A549 (cell line): ENCODE results near the gene SCARB1. TPM values are rescaled to one million over a fixed set of nuclear protein-coding genes. Genes with fewer than 3 reads are reported as not detected.

ENCODE experiments used
- ATAC-seq, 2 experiments: fragments of 200-7000 bp in 1 of 2; fragments of >200 bp in 1 of 2; cut with Nextera tagmentation in 1 of 2; cut with Tn5 transposase in 1 of 2; 3 replicates each; pipeline versions ENCODE4 v1.8.0 to v1.9.1; 2018 to 2020; ENCODE audit warnings: mild to moderate bottlenecking in 1 of 2, moderate library complexity in 1 of 2
- CTCF ChIA-PET: fragments of 300-600 bp; sonication (Branson Sonifier 250); formaldehyde crosslinking; extraction: SDS; loops from one replicate; lab custom pipeline; 2021; ENCODE audit warnings: antibody characterized with exemption, inconsistent platforms; lab: Yijun Ruan, JAX
- POLR2A ChIA-PET: fragments of 350-600 bp; formaldehyde crosslinking; extraction: SDS; loops from one replicate; lab custom pipeline; 2021; ENCODE audit warnings: antibody characterized with exemption, inconsistent platforms; lab: Yijun Ruan, JAX
- DNase-seq, 2 experiments: peaks; one replicate each; pipeline versions ENCODE4 v3.0.0 to v3.0.0-alpha.2; 2011 to 2016; ENCODE audit warnings: low read depth in 1 of 2, low spot score in 1 of 2
- FAIRE-seq: peaks from 2 replicates; lab custom pipeline; 2011; peaks lifted over from hg19 to GRCh38; lab: Jason Lieb, UNC
- H3K27ac ChIP-seq, 2 experiments: fragments of >200 bp; sonication (Bioruptor Twin); formaldehyde crosslinking; 3 replicates each; pipeline ENCODE4 v1.5.1; 2016 to 2017
- H3K4me1 ChIP-seq: fragments of >200 bp; sonication (Bioruptor Twin); formaldehyde crosslinking; 3 replicates; pipeline ENCODE4 v1.6.1; 2016
- H3K4me2 ChIP-seq: fragments of >200 bp; sonication (Bioruptor Twin); formaldehyde crosslinking; 3 replicates; pipeline ENCODE4 v1.6.1; 2016
- H3K4me3 ChIP-seq: fragments of >200 bp; sonication (Bioruptor Twin); formaldehyde crosslinking; 3 replicates; pipeline ENCODE4 v1.5.1; 2016
- H3K9me3 ChIP-seq: fragments of >200 bp; sonication (Bioruptor Twin); formaldehyde crosslinking; 3 replicates; pipeline ENCODE4 v1.6.1; 2016
- CBX8 ChIP-seq: fragments of 200-600 bp; sonication (generic); IDR thresholded peaks from 2 replicates; pipeline ENCODE4 v1.6.1; 2016
- CHD4 ChIP-seq: fragments of 200-600 bp; sonication (generic); IDR thresholded peaks from 2 replicates; pipeline ENCODE4 v1.6.1; 2016; ENCODE audit warnings: antibody characterized with exemption, mild to moderate bottlenecking, borderline replicate concordance
- EHMT2 ChIP-seq: fragments of 200-600 bp; sonication (generic); IDR thresholded peaks from 2 replicates; pipeline ENCODE4 v1.6.1; 2016; ENCODE audit warnings: antibody characterized with exemption, low read depth, mild to moderate bottlenecking, moderate library complexity
- FOSB ChIP-seq: fragments of 250-450 bp; sonication (Bioruptor Pico); IDR thresholded peaks from 2 replicates; pipeline ENCODE4 v1.5.0; 2020; ENCODE audit warnings: mild to moderate bottlenecking, moderate library complexity
- FOXS1 ChIP-seq: fragments of 250-450 bp; sonication (Bioruptor Pico); IDR thresholded peaks from 2 replicates; pipeline ENCODE4 v1.5.0; 2020; ENCODE audit warnings: mild to moderate bottlenecking, moderate library complexity
- GATA3 ChIP-seq: IDR thresholded peaks from 2 replicates; pipeline ENCODE4 v1.6.1; 2012; ENCODE audit warnings: borderline replicate concordance
- HDAC2 ChIP-seq: fragments of 200-600 bp; sonication (generic); IDR thresholded peaks from 2 replicates; pipeline ENCODE4 v1.6.1; 2016
- HEYL ChIP-seq: fragments of 250-450 bp; sonication (Bioruptor Pico); IDR thresholded peaks from 2 replicates; pipeline ENCODE4 v1.8.0; 2021; ENCODE audit warnings: mild to moderate bottlenecking, moderate library complexity
- HOXA7 ChIP-seq: fragments of 250-450 bp; sonication (Bioruptor Pico); IDR thresholded peaks from 2 replicates; pipeline ENCODE4 v1.5.0; 2020; ENCODE audit warnings: mild to moderate bottlenecking, moderate library complexity
- HOXB5 ChIP-seq: fragments of 250-450 bp; sonication (Bioruptor Pico); IDR thresholded peaks from 2 replicates; pipeline ENCODE4 v1.5.0; 2020; ENCODE audit warnings: mild to moderate bottlenecking, moderate library complexity
- KDM1A ChIP-seq: fragments of 200-600 bp; sonication (generic); IDR thresholded peaks from 2 replicates; pipeline ENCODE4 v1.6.1; 2016; ENCODE audit warnings: low read depth, mild to moderate bottlenecking
- RAD21 ChIP-seq, 2 experiments: fragments of >200 bp in 1 of 2; sonication (Bioruptor Twin) in 1 of 2; formaldehyde crosslinking in 1 of 2; IDR thresholded peaks in 1 of 2; conservative IDR thresholded peaks in 1 of 2; 2 replicates in 1 of 2; 3 replicates in 1 of 2; pipeline ENCODE4 v1.6.1; 2012 to 2018; ENCODE audit warnings: inconsistent platforms in 1 of 2
- ZC3H11A ChIP-seq: fragments of 450-650 bp; IDR thresholded peaks from 2 replicates; pipeline ENCODE4 v1.6.1; 2014; ENCODE audit warnings: antibody characterized with exemption, mild to moderate bottlenecking
- ZSCAN20 ChIP-seq: fragments of 250-450 bp; sonication (Bioruptor Pico); IDR thresholded peaks from 2 replicates; pipeline ENCODE4 v1.8.0; 2022; ENCODE audit warnings: mild to moderate bottlenecking, moderate library complexity
- whole genome bisulfite sequencing: methylation state at CpG from one replicate; pipeline ENCODE4 v1.1.6; 2017; ENCODE audit errors: missing lambda C conversion rate; 5-methylcytosine and 5-hydroxymethylcytosine counted together
- polyA plus RNA-seq, 4 experiments: library from polyadenylated mRNA; depleted of rRNA in 3 of 4; stranded (reverse); fragments of >200 nt; fragmentation: RNase III in 1 of 4; extraction: RNeasy Plus Mini Kit Qiagen cat#74134 plus additional on column Dnase treatment in 1 of 4; gene quantifications; 2 replicates in 3 of 4; 3 replicates in 1 of 4; pipeline ENCODE4 v1.2.3, GENCODE V29; 2011 to 2017
- TF ChIP-seq, protein P1 (sequence below): fragments of 250-450 bp; sonication (Bioruptor Pico); IDR thresholded peaks from 2 replicates; pipeline ENCODE4 v1.5.0; 2020; ENCODE audit warnings: low read depth, mild to moderate bottlenecking, moderate library complexity
- TF ChIP-seq, protein P2 (sequence below): IDR thresholded peaks from 2 replicates; pipeline ENCODE4 v1.6.1; 2012
- TF ChIP-seq, protein P3 (sequence below): fragments of 150-350 bp; IDR thresholded peaks from 2 replicates; pipeline ENCODE4 v1.6.1; 2014; ENCODE audit warnings: low read depth, mild to moderate bottlenecking, low read length
- TF ChIP-seq, protein P4 (sequence below): IDR thresholded peaks from 2 replicates; pipeline ENCODE4 v1.6.1; 2012
- TF ChIP-seq, protein P5 (sequence below): fragments of 200-600 bp; sonication (generic); IDR thresholded peaks from 2 replicates; pipeline ENCODE4 v1.6.1; 2016; ENCODE audit warnings: antibody characterized with exemption, mild to moderate bottlenecking, moderate library complexity

Gene SCARB1
- polyA plus RNA-seq, 2 of the 4 experiments (the other 2 are of a cell fraction) = 81.1 to 154 TPM

DNA sequence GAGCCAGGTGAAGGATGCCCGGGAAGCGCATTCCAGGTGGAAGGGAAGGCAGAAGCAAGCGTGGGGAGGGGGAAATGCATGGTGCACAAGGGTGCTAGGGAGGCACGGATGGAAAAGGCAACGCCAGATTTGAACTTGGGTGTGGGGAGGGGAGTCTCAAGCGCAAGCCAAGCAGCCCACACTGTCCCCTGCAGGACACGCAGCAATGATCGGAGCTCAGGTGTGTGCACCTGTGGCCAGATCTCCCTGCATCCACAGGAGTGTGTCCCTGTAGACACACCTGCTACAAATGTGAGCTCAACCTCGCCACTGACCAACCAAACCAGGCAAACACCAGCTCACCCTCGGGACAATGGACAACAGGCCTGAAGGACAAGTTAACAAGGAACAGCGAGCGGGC is 63.2 kb downstream of the SCARB1 start:
- TF ChIP-seq, protein P1, sequence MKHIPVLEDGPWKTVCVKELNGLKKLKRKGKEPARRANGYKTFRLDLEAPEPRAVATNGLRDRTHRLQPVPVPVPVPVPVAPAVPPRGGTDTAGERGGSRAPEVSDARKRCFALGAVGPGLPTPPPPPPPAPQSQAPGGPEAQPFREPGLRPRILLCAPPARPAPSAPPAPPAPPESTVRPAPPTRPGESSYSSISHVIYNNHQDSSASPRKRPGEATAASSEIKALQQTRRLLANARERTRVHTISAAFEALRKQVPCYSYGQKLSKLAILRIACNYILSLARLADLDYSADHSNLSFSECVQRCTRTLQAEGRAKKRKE (CRISPR knock-in tag) = no peak
- no peak for TF ChIP-seq HOXB5 (CRISPR knock-in tag)
- TF ChIP-seq EHMT2 = no peak
- TF ChIP-seq, protein P2, sequence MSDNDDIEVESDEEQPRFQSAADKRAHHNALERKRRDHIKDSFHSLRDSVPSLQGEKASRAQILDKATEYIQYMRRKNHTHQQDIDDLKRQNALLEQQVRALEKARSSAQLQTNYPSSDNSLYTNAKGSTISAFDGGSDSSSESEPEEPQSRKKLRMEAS = no peak
- TF ChIP-seq, protein P3, sequence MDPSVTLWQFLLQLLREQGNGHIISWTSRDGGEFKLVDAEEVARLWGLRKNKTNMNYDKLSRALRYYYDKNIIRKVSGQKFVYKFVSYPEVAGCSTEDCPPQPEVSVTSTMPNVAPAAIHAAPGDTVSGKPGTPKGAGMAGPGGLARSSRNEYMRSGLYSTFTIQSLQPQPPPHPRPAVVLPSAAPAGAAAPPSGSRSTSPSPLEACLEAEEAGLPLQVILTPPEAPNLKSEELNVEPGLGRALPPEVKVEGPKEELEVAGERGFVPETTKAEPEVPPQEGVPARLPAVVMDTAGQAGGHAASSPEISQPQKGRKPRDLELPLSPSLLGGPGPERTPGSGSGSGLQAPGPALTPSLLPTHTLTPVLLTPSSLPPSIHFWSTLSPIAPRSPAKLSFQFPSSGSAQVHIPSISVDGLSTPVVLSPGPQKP = no peak
- TF ChIP-seq HEYL (CRISPR knock-in tag) = no peak
- TF ChIP-seq CBX8 = no peak
- TF ChIP-seq RAD21 (conservative IDR thresholded peaks at IDR 0.05 in 1 of 2, IDR thresholded peaks at IDR 0.05 in 1 of 2) = no peak
- no peak for TF ChIP-seq ZSCAN20
- TF ChIP-seq, protein P4, sequence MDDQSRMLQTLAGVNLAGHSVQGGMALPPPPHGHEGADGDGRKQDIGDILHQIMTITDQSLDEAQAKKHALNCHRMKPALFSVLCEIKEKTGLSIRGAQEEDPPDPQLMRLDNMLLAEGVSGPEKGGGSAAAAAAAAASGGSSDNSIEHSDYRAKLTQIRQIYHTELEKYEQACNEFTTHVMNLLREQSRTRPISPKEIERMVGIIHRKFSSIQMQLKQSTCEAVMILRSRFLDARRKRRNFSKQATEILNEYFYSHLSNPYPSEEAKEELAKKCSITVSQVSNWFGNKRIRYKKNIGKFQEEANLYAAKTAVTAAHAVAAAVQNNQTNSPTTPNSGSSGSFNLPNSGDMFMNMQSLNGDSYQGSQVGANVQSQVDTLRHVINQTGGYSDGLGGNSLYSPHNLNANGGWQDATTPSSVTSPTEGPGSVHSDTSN = no peak
- FAIRE-seq = no peak
- Histone ChIP-seq H3K4me1 (peaks cover 7% of the 10 kb centered on the region; the same call in 2 of the 3 replicates), H3K4me3 (no peak overlapping the region), H3K4me2 (no peak overlapping the region), H3K27ac (no peak overlapping the region), H3K9me3 (no peaks in the 10 kb centered on the region)
- DNase-seq = no peak
- WGBS = 93% methylated on average over 12 of the region's 12 CpGs
- ChIA-PET CTCF (interaction anchor here (0.8 to 1.3 kb wide), 2 partner anchors 106 to 1066 kb away, joined by 3 read pairs; no protein-coding TSS in a partner anchor), POLR2A (no interaction called here)
- ATAC-seq = no peak

DNA sequence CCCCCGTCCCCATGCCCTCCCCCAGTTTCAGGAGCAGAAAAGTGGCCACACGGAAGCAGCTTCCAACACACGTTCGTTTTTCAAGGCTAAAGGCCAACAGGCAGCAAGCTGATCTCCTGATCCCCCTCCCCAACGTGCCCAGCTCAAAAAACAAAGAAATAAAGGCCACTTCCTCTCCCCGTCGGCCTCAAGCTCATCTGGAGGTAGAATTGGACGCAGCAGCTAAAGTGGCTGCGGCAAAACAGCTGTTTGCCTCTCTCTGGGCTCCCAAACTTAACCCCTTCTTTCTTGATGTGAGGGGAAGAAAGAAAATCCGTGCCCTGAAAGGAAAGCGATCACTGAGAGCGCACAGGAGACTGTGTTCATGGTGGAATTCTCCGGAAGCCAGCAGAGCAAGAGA is 66.3 kb downstream of the SCARB1 start:
- FAIRE-seq (no peak), DNase-seq (no peak), ATAC-seq (no peak)
- Histone ChIP-seq H3K4me3 (no peak overlapping the region), H3K4me2 (no peak overlapping the region), H3K27ac (no peak overlapping the region), H3K9me3 (no peaks in the 10 kb centered on the region), H3K4me1 (no peaks in the 10 kb centered on the region)
- ChIA-PET POLR2A (interaction anchor here (0.9 kb wide), 1 partner anchor 117 kb away, joined by 3 read pairs; the partner anchor contains the start of gene UBC), CTCF (interaction anchor here (1.2 to 1.7 kb wide), 3 partner anchors 9 to 143 kb away, joined by 3 read pairs; no protein-coding TSS in a partner anchor)
- WGBS = 88% methylated on average over 13 of the region's 13 CpGs
- TF ChIP-seq FOXS1 (no peak), KDM1A (no peak), GATA3 (no peak), ZC3H11A (no peak), HOXA7 (CRISPR knock-in tag) (no peak), FOSB (CRISPR knock-in tag) (no peak), CHD4 (no peak), HDAC2 (no peak)
- TF ChIP-seq, protein P2 = no peak
- TF ChIP-seq, protein P5, sequence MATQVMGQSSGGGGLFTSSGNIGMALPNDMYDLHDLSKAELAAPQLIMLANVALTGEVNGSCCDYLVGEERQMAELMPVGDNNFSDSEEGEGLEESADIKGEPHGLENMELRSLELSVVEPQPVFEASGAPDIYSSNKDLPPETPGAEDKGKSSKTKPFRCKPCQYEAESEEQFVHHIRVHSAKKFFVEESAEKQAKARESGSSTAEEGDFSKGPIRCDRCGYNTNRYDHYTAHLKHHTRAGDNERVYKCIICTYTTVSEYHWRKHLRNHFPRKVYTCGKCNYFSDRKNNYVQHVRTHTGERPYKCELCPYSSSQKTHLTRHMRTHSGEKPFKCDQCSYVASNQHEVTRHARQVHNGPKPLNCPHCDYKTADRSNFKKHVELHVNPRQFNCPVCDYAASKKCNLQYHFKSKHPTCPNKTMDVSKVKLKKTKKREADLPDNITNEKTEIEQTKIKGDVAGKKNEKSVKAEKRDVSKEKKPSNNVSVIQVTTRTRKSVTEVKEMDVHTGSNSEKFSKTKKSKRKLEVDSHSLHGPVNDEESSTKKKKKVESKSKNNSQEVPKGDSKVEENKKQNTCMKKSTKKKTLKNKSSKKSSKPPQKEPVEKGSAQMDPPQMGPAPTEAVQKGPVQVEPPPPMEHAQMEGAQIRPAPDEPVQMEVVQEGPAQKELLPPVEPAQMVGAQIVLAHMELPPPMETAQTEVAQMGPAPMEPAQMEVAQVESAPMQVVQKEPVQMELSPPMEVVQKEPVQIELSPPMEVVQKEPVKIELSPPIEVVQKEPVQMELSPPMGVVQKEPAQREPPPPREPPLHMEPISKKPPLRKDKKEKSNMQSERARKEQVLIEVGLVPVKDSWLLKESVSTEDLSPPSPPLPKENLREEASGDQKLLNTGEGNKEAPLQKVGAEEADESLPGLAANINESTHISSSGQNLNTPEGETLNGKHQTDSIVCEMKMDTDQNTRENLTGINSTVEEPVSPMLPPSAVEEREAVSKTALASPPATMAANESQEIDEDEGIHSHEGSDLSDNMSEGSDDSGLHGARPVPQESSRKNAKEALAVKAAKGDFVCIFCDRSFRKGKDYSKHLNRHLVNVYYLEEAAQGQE = no peak
